ENCODE data around the gene OAF. TPM values are rescaled to one million over a fixed set of nuclear protein-coding genes. Genes with fewer than 3 reads are reported as not detected.

Gene OAF
- total RNA-seq, 1 donor from 2014 or later: 56.7 TPM

DNA sequence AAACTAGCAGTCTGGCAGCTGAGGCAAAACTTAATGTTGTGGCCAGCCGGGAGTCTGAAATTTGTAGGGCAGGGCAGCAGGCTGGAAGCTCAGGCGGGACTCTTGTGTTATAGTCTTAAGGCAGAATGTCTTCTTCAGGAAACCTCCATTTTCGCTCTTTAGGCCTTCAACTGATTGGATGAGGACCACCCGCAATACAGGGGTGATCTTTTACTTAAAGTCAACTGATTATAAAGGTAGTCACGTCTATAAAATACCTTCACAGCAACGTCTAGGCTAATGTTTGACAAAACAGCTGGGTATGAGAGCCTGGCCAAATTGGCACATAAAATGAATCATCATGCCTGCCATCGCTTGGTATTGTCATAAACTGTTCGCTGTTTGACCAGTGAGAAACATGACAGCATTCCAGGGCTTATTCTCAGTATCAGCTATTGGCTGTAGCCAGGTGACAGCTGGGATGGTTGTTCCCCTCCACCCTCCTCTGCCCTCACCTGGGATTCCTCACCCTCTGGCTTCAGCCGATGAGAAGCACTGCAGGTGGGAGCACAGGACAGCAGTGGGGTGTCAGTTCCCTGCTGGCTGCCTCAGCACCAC is 22.5 kb downstream of the OAF start:
- no peak for TF ChIP-seq POLR2A (IDR thresholded peaks at IDR 0.05)
- Histone ChIP-seq H3K9me3 (no peaks in the 10 kb centered on the region), H3K36me3 (no peaks in the 10 kb centered on the region), H3K4me1 (peaks cover 21% of the 10 kb centered on the region), H3K27me3 (no peaks in the 10 kb centered on the region), H3K27ac (no peak overlapping the region), H3K4me3 (no peak overlapping the region)
- no peak for DNase-seq (ENCODE audit: extremely low spot score in 2 of 2)
- intact Hi-C loops (cut with DNase I): no loop called here

DNA sequence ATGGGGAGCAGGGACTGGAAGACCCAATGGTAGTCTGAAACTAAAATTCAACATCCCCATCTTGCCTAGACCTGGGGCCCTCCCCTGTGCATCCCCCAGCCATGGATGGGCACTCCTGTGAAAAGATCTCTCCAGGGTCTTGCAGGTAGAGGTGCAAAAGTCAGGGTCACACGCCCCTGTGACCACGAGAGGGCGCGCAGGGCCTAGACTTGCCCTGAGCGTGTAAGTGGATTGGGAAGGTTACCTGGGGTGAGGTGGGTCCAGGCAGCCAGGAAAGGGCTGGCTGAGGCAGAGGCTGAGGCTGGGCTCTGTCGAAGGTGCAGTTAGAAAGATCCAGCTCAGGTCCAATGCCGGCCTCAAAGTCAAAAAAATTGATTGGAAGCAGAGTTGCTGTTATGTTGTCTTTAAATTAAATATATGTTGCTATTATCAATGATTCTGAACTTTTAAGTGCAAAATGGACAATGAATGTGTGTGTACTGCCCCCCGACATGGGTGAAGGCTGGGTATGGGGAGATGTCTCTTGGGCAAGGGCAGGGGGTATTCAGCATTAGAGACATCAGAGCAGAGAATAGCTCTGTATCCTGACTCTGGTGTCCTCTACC is 24.3 kb downstream of the OAF start:
- TF ChIP-seq, protein P1, sequence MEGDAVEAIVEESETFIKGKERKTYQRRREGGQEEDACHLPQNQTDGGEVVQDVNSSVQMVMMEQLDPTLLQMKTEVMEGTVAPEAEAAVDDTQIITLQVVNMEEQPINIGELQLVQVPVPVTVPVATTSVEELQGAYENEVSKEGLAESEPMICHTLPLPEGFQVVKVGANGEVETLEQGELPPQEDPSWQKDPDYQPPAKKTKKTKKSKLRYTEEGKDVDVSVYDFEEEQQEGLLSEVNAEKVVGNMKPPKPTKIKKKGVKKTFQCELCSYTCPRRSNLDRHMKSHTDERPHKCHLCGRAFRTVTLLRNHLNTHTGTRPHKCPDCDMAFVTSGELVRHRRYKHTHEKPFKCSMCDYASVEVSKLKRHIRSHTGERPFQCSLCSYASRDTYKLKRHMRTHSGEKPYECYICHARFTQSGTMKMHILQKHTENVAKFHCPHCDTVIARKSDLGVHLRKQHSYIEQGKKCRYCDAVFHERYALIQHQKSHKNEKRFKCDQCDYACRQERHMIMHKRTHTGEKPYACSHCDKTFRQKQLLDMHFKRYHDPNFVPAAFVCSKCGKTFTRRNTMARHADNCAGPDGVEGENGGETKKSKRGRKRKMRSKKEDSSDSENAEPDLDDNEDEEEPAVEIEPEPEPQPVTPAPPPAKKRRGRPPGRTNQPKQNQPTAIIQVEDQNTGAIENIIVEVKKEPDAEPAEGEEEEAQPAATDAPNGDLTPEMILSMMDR (IDR thresholded peaks at IDR 0.05): peak; percentile 20 to 50 (median 34)
- peak in 1 of 2 donors; percentile 7 for TF ChIP-seq POLR2AphosphoS5 (IDR thresholded peaks at IDR 0.05; ENCODE audit: insufficient read depth in 1 of 2, low read depth in 1 of 2)
- TF ChIP-seq POLR2A (IDR thresholded peaks at IDR 0.05): no peak
- DNase-seq (ENCODE audit: extremely low spot score in 2 of 2): no peak
- no peaks in the 10 kb centered on the region for H3K36me3 ChIP-seq
- no peaks in the 10 kb centered on the region for H3K9me3 ChIP-seq
- no peak overlapping the region for H3K4me3 ChIP-seq
- H3K4me1 ChIP-seq: peaks cover 22% of the 10 kb centered on the region
- no peak overlapping the region for H3K27ac ChIP-seq
- H3K27me3 ChIP-seq: no peaks in the 10 kb centered on the region
- intact Hi-C loops (cut with DNase I): loop anchor here (5.0 kb wide), 1 partner anchor 67 kb away; no protein-coding TSS in a partner anchor

DNA sequence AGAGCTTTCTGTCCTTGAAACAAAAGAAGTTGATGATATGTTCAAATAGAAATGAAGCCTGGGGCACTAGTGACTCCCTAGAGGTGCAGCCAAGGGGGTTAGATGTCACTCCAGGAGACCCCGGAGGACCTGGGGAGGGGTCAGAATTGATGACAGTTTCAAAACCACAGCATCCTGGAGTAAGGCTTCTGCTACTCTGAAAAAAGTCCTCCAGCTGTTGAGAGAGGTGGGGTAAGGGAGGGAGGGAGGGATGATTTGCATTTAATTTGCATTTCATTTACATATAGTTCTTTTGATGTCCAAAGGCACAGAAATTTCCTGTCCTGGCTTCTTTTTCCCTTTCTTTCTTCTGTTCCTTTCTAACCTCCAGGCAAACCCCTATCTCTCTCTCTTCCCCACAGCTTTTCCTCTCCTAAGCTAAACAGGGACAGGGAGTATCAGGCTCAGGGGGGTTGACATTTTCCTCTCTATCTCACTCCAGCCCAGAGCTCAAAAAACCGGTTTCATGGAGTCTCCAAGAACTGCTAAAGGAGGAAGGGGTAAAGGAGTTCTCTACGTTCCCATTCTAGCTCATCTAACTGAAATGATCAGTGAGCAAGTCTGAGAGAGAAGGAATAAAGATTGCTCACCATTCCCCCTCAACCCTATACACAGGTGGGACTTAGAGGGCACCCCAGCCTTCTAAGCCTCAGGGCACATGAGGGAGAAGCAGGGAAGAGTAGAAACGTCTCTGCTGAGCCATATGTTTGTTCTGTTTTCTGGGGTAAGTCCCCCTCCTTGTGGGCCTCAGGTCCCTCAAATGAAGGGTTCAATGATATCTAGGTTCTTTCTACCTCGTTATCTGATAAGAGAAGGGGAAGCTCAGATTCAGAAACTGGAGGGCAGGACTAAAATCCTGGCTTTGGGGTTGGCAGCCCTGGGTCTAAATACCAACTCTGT is 25.6 kb downstream of the OAF start:
- Histone ChIP-seq H3K36me3 (no peaks in the 10 kb centered on the region), H3K27ac (peak overlapping the region; percentile 7), H3K4me1 (peaks cover 29% of the 10 kb centered on the region), H3K4me3 (no peak overlapping the region), H3K9me3 (no peaks in the 10 kb centered on the region), H3K27me3 (no peaks in the 10 kb centered on the region)
- no peak for DNase-seq (ENCODE audit: extremely low spot score in 2 of 2)
- intact Hi-C loops (cut with DNase I): loop anchor here (5.0 kb wide), 1 partner anchor 66 kb away; no protein-coding TSS in a partner anchor
- TF ChIP-seq POLR2A (IDR thresholded peaks at IDR 0.05) (no peak), POLR2AphosphoS5 (IDR thresholded peaks at IDR 0.05; ENCODE audit: insufficient read depth in 1 of 2, low read depth in 1 of 2) (no peak)
- TF ChIP-seq, protein P1 (IDR thresholded peaks at IDR 0.05): no peak

DNA sequence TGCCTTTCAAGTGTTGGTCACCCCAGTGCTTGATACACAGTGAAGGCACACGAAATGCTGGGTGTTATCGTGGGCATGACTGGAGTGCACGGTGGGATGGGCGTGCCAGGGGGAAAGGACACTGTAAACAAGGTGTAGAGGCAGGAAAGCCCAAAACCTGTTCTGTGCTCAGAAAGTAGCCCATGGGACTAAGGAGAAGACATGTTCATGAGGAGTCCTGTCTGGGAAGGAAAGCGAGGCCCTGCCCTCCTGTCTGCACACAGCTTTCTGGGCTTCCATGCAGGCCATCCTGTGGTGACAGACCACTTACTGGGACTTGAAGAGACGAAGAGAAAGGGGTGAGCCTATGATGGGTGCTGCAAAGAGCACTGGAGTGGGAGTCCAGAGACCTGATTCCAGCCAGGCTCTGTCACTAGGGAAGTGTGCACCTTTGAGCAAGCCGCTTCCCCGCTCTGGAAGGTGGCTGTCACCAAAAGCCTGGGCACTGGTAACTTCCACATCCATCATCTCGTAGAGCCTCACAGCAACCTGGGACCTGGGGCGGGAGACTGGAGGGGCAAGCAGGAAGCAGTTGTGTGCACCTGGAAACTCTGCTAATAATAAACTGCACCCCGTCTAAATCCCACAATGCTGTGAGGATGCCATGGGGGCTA is 28.3 kb downstream of the OAF start:
- Histone ChIP-seq H3K4me3 (no peak overlapping the region), H3K9me3 (no peaks in the 10 kb centered on the region), H3K27me3 (no peaks in the 10 kb centered on the region), H3K36me3 (no peaks in the 10 kb centered on the region), H3K27ac (no peak overlapping the region), H3K4me1 (peaks cover 21% of the 10 kb centered on the region)
- DNase-seq (ENCODE audit: extremely low spot score in 2 of 2): no peak
- TF ChIP-seq, protein P1 (IDR thresholded peaks at IDR 0.05): no peak
- no peak for TF ChIP-seq POLR2AphosphoS5 (IDR thresholded peaks at IDR 0.05; ENCODE audit: insufficient read depth in 1 of 2, low read depth in 1 of 2)
- TF ChIP-seq POLR2A (IDR thresholded peaks at IDR 0.05): no peak
- intact Hi-C loops (cut with DNase I): loop anchor here (5.0 kb wide), 1 partner anchor 63 kb away; no protein-coding TSS in a partner anchor
